ENCODE results near the gene IL18R1.

The IL18R1 gene

DNA sequence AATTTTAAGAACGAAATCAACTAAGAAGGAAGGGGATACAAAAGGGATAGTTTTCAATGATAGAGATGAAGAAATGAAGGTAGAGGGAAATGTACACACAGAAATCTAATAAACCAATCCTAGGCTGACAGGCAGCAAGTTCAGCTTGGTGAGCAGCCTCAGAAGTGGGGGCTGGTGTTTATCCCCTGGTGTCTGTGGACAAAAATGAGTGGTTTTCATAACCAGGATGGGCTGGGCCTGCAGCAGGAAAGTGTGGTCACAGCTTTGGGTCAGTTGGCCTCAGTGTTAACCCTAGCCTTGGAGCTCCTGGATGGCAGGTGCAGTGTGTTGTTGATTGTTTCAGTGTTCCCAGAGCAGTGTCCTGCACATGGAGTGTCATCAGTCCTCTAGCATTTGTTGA is 14.3 kb downstream of the IL18R1 start:
- H3K4me3 ChIP-seq (ENCODE audit: low read depth, low read length), result no peak overlapping the region
- TF ChIP-seq, protein P1, sequence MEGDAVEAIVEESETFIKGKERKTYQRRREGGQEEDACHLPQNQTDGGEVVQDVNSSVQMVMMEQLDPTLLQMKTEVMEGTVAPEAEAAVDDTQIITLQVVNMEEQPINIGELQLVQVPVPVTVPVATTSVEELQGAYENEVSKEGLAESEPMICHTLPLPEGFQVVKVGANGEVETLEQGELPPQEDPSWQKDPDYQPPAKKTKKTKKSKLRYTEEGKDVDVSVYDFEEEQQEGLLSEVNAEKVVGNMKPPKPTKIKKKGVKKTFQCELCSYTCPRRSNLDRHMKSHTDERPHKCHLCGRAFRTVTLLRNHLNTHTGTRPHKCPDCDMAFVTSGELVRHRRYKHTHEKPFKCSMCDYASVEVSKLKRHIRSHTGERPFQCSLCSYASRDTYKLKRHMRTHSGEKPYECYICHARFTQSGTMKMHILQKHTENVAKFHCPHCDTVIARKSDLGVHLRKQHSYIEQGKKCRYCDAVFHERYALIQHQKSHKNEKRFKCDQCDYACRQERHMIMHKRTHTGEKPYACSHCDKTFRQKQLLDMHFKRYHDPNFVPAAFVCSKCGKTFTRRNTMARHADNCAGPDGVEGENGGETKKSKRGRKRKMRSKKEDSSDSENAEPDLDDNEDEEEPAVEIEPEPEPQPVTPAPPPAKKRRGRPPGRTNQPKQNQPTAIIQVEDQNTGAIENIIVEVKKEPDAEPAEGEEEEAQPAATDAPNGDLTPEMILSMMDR (IDR thresholded peaks at IDR 0.05; ENCODE audit: low read depth, low read length), result no peak

DNA sequence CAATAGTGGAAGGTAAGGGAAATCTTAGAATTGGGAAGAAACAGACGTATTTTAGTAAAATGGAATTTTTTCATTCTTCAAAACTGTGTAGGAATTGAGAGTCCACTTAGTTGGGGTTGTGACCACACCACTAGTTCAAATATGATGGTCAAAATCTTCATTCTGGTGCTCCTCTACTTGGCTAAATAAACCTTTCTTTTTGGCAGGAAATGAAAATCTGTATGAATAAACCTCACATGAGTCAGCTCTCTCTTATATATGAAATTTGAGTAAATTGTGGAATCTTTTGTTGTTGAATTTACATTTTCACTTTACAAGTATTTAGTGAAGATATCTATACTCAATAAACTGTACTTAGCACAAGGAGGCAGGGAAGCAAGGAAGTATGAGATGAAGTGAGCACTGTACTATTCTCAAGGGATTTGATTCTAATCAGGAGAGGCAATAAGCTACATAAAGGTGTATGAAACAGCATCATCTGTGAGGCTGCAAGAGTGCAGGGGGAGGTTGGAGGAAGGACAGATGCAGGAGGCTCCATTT is 20.5 kb downstream of the IL18R1 start:
- no peak overlapping the region for H3K4me3 ChIP-seq (ENCODE audit: low read depth, low read length)
- TF ChIP-seq, protein P1 (IDR thresholded peaks at IDR 0.05; ENCODE audit: low read depth, low read length), result no peak

DNA sequence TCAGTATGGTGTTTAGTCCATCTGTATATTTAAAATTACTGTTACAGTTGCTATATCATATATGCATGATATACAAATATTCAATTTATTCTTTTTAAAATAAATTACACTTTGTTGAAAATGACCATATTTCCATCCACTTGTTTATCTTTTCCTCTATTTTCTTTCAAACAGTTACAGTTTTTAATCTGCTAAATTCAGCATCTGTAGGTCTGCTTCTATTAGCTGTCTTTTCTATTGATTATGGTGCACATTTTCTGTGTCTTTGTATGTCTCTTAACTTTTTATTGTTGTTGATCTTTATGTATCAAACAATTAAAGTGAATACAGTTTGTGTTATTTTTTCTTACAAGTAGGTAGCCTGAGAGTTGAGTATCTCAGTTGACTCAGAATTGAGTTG is 28.1 kb downstream of the IL18R1 start:
- TF ChIP-seq, protein P1 (IDR thresholded peaks at IDR 0.05; ENCODE audit: low read depth, low read length), result no peak
- no peak overlapping the region for H3K4me3 ChIP-seq (ENCODE audit: low read depth, low read length)

DNA sequence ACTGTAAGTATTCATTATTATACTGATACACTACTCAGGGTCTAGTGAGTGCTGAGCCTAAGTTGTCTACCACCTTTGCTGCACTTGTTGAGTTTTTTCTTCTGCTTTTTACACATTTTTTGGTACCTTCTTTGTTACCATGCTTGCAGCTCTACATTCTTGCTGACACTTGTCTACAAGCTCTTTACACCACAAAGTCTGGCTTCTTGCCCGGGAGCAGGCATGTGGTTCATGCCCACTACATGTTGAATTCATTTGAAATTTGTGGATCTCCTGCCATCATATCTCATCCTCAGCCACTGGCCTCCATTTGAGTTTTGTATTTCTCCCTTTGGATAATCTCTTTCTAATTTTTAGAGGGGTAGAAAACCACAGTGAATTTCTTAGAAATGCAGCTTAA is 29.9 kb downstream of the IL18R1 start:
- no peak overlapping the region for H3K4me3 ChIP-seq (ENCODE audit: low read depth, low read length)
- TF ChIP-seq, protein P1 (IDR thresholded peaks at IDR 0.05; ENCODE audit: low read depth, low read length), result no peak

DNA sequence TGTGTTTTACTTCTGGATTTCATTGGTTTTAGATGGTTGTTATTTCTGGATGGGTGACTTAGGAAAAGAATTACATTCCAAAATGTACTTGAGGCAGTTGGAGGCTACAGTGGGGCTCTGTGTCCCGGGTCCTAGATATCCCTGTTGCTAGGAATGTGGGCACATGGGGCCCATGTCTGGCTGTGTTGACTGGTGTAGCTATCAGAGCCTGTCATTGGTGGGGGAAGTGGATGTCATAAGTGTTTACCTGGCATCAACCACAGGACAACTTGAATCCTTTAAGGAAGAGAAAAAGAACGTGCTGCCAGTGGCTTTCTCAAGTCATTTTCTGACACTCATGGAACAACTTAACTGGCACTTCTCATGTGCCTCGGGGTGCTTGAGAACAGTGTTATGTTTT is 30.4 kb downstream of the IL18R1 start:
- TF ChIP-seq, protein P1 (IDR thresholded peaks at IDR 0.05; ENCODE audit: low read depth, low read length), result no peak
- no peak overlapping the region for H3K4me3 ChIP-seq (ENCODE audit: low read depth, low read length)

DNA sequence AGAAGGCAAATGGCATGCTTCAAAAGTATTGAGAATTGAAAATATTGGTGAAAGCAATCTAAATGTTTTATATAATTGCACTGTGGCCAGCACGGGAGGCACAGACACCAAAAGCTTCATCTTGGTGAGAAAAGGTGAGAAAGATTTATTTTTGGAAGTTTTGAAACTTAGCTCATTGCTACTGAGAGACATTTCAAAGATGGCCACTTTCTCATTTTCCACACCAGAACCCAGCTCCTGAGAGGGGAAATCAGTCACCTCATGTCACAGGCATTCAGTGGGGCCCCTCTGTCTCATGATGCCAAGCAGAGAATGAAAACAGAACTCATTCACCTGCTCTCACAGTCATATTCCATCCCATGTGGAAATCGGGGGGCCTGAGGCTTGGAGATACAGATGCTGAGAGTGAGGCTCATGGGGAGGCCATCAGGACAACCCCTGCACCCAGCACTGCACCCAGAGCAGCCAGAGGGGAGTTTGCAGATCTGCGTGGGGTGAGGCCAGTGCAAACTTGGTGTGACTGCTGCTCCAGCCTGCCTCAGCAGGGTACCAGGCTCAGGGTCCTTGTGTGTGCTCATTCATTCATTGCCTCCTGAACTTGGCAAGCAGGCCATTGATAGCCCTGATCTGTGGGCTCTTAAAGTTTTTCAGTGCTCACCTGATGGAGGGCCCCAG is 31.4 kb downstream of the IL18R1 start:
- no peak overlapping the region for H3K4me3 ChIP-seq (ENCODE audit: low read depth, low read length)
- TF ChIP-seq, protein P1 (IDR thresholded peaks at IDR 0.05; ENCODE audit: low read depth, low read length), result no peak

DNA sequence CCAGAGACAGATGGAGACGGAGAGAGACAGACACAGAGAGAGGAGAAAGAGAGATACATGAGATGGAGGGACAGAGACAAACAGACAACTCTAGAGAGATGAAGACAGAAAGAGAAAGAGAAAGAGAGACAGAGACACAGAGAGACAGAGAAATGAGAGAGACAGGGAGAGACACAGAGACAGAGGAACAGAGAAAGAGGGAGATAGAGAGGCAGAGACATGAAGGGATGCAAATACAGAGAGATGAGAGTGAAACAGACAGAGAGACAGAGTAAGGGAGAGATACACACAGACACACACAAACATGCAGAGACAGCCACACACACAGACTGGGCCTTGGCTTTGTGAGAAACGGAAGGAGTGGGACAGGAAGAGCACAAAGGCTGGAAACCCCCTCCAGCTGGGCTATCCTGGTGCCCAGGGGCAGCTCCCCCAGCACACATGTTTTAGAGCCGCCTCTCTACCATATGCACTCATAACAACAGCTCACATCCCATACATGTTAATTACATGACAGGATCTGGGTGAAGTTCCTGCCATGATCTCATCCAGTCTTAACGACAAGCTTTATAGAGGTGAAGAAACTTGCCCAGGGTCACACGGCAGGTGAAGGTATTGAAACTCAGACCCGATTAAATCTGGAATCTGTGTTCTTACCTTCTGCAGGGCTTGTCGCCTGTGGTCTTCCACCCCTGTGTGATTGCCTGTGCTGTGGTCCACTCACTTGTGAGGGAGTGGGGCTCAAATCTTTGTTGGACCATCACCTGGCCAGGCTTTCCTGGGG is 32.4 kb downstream of the IL18R1 start:
- no peak overlapping the region for H3K4me3 ChIP-seq (ENCODE audit: low read depth, low read length)
- TF ChIP-seq, protein P1 (IDR thresholded peaks at IDR 0.05; ENCODE audit: low read depth, low read length), result no peak

All from WI38 (cell line).